Measurements from ENCODE around the gene FANCE.

The FANCE gene

GRCh38 chr6:35448191-35448590, 3.9 kb upstream of the FANCE start:
- Histone ChIP-seq H3K4me3 (ENCODE audit: low read depth, low read length) (no peak overlapping the region), H3K36me3 (no peaks in the 10 kb centered on the region), H3K27me3 (no peaks in the 10 kb centered on the region; the same call in 1 of the 2 replicates), H3K4me1 (no peaks in the 10 kb centered on the region), H3K9me3 (no peaks in the 10 kb centered on the region)
- no peak for TF ChIP-seq CTCF (IDR thresholded peaks at IDR 0.05; ENCODE audit: low read depth, low read length)
- DNase-seq = peak; percentile 63

GRCh38 chr6:35449287-35449881, 2.8 kb upstream of the FANCE start:
- peak; percentile 74 for TF ChIP-seq CTCF (IDR thresholded peaks at IDR 0.05; ENCODE audit: low read depth, low read length)
- Histone ChIP-seq H3K9me3 (no peaks in the 10 kb centered on the region), H3K36me3 (no peaks in the 10 kb centered on the region), H3K27me3 (no peaks in the 10 kb centered on the region; the same call in 1 of the 2 replicates), H3K4me1 (no peaks in the 10 kb centered on the region), H3K4me3 (ENCODE audit: low read depth, low read length) (no peak overlapping the region)
- DNase-seq = peak; percentile 33

GRCh38 chr6:35451354-35452182, 570 bp upstream of the FANCE start:
- Histone ChIP-seq H3K27me3 (no peaks in the 10 kb centered on the region; the same call in 1 of the 2 replicates), H3K36me3 (peaks cover 5% of the 10 kb centered on the region), H3K9me3 (no peaks in the 10 kb centered on the region), H3K4me1 (no peaks in the 10 kb centered on the region), H3K4me3 (ENCODE audit: low read depth, low read length) (peak overlapping the region; percentile 24)
- no peak for TF ChIP-seq CTCF (IDR thresholded peaks at IDR 0.05; ENCODE audit: low read depth, low read length)
- no peak for DNase-seq

GRCh38 chr6:35453236-35453635, 1.1 kb downstream of the FANCE start:
- no peak for DNase-seq
- Histone ChIP-seq H3K4me1 (no peaks in the 10 kb centered on the region), H3K4me3 (ENCODE audit: low read depth, low read length) (peak overlapping the region; percentile 65)

GRCh38 chr6:35454391-35455110, 2.4 kb downstream of the FANCE start:
- Histone ChIP-seq H3K27me3 (no peaks in the 10 kb centered on the region; the same call in 1 of the 2 replicates), H3K36me3 (peaks cover 11% of the 10 kb centered on the region), H3K9me3 (no peaks in the 10 kb centered on the region), H3K4me1 (no peaks in the 10 kb centered on the region), H3K4me3 (ENCODE audit: low read depth, low read length) (no peak overlapping the region)
- no peak for DNase-seq
- TF ChIP-seq CTCF (IDR thresholded peaks at IDR 0.05; ENCODE audit: low read depth, low read length) = no peak

More at GRCh38 chr6:35453236-35453635, 1.1 kb downstream of the FANCE start:
- Histone ChIP-seq H3K27me3 (no peaks in the 10 kb centered on the region; the same call in 1 of the 2 replicates), H3K9me3 (no peaks in the 10 kb centered on the region), H3K36me3 (peaks cover 9% of the 10 kb centered on the region)
- no peak for TF ChIP-seq CTCF (IDR thresholded peaks at IDR 0.05; ENCODE audit: low read depth, low read length)
